Fibroblast of the aortic adventitia (primary cell): ENCODE results near the gene ATP5MG. TPM values are rescaled to one million over a fixed set of nuclear protein-coding genes. Genes with fewer than 3 reads are reported as not detected.

ENCODE experiments used
- DNase-seq: peaks from one replicate; pipeline ENCODE4 v3.0.0-alpha.2; 2010; ENCODE audit warnings: low read depth
- H3K4me3 ChIP-seq: 2 replicates; pipeline ENCODE4 v1.5.1; 2011; ENCODE audit warnings: low read depth, mild to moderate bottlenecking, control low read depth, low read length, moderate library complexity
- CTCF ChIP-seq: IDR thresholded peaks from 2 replicates; pipeline ENCODE4 v1.5.1; 2011; ENCODE audit warnings: mild to moderate bottlenecking, low read length, control low read depth, inconsistent platforms; ENCODE audit not compliant: insufficient read depth
- total RNA-seq: library from RNA; depleted of rRNA; stranded (reverse); fragments of >200 nt; gene quantifications from 2 replicates; pipeline ENCODE4 v1.2.3, GENCODE V29; 2012; ENCODE audit warnings: low replicate concordance

The ATP5MG gene
- total RNA-seq, 1 donor: 55.2 TPM

- TF ChIP-seq CTCF: no peak
- peak overlapping the region; percentile 71 for H3K4me3 ChIP-seq
- peak; percentile 30 for DNase-seq
Measured at GRCh38 chr11:118435290-118435892, 34.0 kb downstream of the ATP5MG start.

- DNase-seq: peak; percentile 95
- TF ChIP-seq CTCF: no peak
- H3K4me3 ChIP-seq: peak within 1 kb of the TSS; percentile 82
Measured at GRCh38 chr11:118435893-118436624, 34.7 kb downstream of the ATP5MG start, which contains the start of gene KMT2A. Gene KMT2A (plus strand): TSS chr11:118436492. CDS start chr11:118436513, 21 bp downstream.

- DNase-seq: no peak
- H3K4me3 ChIP-seq: peak overlapping the region; percentile 82
- TF ChIP-seq CTCF: no peak
Measured at GRCh38 chr11:118436639-118437207, 35.3 kb downstream of the ATP5MG start.

- peak; percentile 19 for DNase-seq
- peak overlapping the region; percentile 82 for H3K4me3 ChIP-seq
- no peak for TF ChIP-seq CTCF
Measured at GRCh38 chr11:118437208-118438125, 36.1 kb downstream of the ATP5MG start.

GRCh38 chr11:118438314-118438931 is 37.0 kb downstream of the ATP5MG start:
- TF ChIP-seq CTCF: no peak
- DNase-seq: peak; percentile 72
- H3K4me3 ChIP-seq: peak overlapping the region; percentile 82

GRCh38 chr11:118439646-118440045 is 38.2 kb downstream of the ATP5MG start:
- no peak for TF ChIP-seq CTCF
- no peak overlapping the region for H3K4me3 ChIP-seq
- DNase-seq: no peak
